ENCODE results near the gene STX16. TPM values are rescaled to one million over a fixed set of nuclear protein-coding genes. Genes with fewer than 3 reads are reported as not detected.

STX16 gene
- total RNA-seq, 1 donor, result 34.1 TPM

DNA sequence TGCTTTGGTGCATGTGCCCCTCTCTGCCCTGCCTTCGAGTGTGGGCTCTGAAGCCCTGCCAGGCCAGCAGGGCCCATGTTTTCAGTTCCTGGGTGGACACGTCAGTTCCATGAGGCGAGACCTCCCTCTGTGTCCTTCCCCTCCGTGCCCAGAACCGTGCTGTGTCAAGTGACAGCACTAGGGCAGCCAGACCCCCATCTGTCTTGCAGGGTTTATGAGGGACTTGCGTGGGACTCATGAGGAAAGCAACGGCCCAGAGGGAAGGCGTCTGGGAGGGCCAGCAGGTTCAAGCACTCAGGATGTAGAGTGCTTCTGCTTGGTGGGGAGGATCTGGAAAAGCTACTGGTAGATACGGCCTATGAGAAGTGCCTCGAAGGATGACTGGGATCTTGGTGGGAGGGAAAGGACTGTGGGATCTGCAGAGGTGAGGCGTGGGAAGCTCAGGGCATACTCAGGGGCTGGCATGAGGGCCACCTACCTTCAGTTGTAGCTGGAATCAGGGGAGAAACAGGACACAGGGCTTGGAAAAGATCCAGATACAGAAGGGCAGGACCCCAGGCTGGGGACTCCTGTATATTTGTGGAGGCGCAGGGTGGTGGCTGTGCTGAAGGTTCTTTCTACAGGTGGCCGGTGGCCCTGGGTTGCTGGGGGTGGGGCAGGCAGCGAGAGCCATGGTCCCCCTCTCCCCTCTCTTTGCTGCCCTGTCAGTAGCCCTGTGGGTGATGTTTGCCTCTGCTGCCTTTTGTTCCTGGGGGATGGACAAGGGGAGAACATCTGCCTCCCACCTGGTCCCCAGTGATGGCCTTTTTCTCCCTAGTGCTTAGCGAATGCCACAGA is 47.0 kb downstream of the STX16 start:
- H3K4me3 ChIP-seq (ENCODE audit: low read depth, low read length), result no peak overlapping the region
- no peak for DNase-seq (ENCODE audit: low read depth)
- TF ChIP-seq, protein P1, sequence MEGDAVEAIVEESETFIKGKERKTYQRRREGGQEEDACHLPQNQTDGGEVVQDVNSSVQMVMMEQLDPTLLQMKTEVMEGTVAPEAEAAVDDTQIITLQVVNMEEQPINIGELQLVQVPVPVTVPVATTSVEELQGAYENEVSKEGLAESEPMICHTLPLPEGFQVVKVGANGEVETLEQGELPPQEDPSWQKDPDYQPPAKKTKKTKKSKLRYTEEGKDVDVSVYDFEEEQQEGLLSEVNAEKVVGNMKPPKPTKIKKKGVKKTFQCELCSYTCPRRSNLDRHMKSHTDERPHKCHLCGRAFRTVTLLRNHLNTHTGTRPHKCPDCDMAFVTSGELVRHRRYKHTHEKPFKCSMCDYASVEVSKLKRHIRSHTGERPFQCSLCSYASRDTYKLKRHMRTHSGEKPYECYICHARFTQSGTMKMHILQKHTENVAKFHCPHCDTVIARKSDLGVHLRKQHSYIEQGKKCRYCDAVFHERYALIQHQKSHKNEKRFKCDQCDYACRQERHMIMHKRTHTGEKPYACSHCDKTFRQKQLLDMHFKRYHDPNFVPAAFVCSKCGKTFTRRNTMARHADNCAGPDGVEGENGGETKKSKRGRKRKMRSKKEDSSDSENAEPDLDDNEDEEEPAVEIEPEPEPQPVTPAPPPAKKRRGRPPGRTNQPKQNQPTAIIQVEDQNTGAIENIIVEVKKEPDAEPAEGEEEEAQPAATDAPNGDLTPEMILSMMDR (IDR thresholded peaks at IDR 0.05; ENCODE audit: insufficient read depth, low read depth, low read length), result no peak

DNA sequence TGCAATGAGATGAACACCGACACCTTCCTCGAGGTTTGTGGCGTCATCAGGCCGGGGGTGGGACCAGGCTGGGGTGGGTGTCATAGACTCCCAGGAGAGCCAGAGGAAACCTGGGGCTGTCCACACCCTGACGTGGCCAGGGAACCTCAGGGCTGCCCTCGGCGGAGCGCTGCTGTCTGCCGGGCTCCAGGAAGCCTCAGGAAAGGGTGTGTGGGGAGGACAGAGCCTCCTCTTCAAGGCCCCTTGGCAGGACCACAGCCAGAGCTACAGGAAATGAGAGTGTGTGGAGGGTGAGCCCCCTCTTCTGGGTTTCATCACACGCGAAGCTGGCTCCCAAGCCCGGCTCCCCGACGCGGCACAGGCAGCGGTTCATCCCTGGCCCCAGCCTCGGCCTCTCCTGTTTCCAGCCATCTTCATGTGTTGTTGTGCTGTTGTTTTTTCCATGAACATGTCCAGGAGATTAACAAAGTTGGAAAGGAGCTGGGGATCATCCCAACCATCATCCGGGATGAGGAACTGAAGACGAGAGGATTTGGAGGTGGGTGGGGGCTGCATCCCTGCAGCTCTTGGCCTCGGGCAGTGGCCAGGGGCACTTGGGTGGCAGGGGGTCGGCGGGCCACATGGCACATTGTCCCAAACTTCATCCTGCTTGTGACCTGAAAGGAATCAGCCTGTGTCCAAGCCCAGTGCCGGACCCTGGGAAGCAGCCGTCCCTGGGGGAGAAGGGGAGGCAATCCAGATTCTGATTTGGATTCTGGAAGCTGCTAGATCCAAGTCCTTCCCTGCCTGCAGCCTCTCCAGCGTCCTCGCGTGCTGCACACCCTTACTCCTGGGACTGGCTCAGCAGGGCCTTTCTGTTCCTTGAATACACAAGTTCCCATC is 47.9 kb downstream of the STX16 start:
- TF ChIP-seq, protein P1 (IDR thresholded peaks at IDR 0.05; ENCODE audit: insufficient read depth, low read depth, low read length), result no peak
- DNase-seq (ENCODE audit: low read depth), result no peak
- no peak overlapping the region for H3K4me3 ChIP-seq (ENCODE audit: low read depth, low read length)

DNA sequence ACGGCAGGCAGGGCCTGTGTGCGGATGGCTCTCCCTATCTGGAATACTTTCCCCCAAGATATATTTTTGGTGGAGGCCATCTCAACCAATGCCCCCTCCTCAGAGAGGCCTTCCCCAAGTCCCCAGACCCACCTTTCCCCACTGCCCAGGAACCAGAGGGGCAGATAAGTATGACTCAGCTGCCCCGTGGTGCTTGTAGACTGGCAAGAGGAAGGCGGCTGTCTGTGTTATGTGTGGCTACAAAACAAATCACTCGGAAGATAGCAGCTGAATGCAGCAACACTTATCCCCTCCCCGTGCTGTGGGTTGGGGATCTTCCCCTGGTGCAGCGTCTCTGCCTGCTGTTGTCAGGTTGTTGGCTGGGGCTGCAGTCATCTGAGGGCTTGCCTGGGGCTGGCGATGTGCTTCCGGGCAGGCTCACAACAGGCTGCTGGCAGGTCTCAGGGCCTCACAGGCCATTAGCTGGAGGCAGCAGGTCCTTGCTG is 48.6 kb downstream of the STX16 start:
- TF ChIP-seq, protein P1 (IDR thresholded peaks at IDR 0.05; ENCODE audit: insufficient read depth, low read depth, low read length), result no peak
- no peak for DNase-seq (ENCODE audit: low read depth)
- no peak overlapping the region for H3K4me3 ChIP-seq (ENCODE audit: low read depth, low read length)

DNA sequence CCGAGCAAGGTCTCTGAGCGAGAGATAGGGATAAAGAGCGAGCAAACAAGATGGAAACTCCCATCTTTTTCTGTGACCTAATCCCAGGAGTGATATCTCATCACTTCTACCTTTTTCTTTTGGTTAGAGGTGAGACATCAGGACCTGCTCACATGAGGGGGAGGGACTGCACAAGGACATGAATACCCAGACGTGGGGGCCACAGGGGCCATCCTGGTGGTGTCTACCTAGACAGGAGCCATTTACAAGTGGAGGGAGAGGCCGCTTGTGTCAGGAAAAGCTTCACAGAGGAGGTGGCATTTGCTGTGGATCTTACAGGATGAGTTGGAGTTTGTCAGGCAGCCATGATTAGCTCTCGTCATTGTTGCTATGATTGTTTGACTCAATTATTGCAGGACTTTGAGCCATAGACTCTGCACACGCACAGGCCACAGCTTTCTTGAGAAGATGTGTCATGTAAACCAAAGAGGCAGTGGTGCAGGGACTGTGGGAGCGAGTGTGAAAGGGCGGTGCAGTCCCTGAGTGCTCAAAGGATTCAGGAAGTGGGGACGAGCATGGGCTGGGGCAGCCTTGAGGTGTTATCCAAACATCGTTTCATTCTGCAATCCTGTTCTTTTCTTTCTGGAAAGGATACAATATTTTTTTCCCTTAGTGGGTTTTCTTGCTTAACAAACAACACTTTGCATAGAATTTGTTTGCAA is 49.2 kb downstream of the STX16 start:
- H3K4me3 ChIP-seq (ENCODE audit: low read depth, low read length), result no peak overlapping the region
- no peak for DNase-seq (ENCODE audit: low read depth)
- TF ChIP-seq, protein P1 (IDR thresholded peaks at IDR 0.05; ENCODE audit: insufficient read depth, low read depth, low read length), result no peak

DNA sequence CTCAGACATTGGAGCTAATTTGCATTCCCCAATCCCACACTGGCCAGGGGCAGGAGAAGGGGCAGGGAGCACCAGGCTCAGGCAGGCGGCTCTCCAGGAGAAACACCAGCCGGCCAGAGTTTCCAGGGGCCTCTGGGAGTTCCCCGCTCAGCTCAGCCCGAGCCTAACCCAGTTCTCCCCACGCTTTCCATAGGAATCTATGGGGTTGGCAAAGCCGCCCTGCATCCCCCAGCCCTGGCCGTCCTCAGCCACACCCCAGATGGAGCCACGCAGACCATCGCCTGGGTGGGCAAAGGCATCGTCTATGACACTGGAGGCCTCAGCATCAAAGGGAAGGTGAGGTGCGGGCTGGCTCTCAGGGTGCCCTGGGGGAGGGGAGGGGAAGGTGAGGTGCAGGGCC is 49.7 kb downstream of the STX16 start:
- TF ChIP-seq, protein P1 (IDR thresholded peaks at IDR 0.05; ENCODE audit: insufficient read depth, low read depth, low read length), result no peak

DNA sequence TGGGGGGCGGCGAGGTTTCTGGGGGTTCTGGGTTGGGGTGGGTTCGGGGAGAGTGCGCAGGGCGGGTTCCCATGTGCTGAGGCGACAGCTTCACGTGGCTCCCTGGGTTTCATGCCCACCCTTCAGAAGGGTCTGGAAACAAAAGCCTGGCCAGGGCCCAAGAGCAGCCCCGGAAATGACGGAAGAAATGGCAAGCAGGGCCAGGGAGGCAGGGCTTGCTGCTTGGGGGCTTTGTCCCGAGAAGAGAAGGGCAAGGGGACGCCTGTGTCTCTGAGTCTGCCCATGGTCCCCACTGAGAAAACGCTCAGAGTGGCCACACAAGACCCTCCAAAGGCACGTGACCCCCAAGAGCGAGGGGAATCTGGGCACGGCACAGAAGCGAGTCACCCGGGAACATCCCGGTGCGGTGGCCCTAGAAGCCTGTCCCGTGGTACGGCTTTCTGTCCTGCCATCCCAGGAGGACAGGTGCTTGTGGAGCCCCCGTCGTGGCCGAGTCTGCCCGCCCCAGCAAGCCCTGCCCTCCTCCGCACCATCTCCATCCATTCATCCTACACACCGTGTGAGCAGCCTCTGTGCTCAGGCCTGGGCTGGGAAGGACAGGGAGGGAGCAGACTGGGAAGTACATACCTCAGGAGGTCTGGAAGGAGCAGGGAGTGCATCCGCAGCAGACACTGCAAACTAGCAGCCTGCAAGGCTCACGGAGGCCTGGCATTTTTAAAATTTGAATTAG is 50.5 kb downstream of the STX16 start:
- H3K4me3 ChIP-seq (ENCODE audit: low read depth, low read length), result no peak overlapping the region
- TF ChIP-seq, protein P1 (IDR thresholded peaks at IDR 0.05; ENCODE audit: insufficient read depth, low read depth, low read length), result no peak
- DNase-seq (ENCODE audit: low read depth), result no peak

More for the DNA sequence above, 49.7 kb downstream of the STX16 start:
- no peak for DNase-seq (ENCODE audit: low read depth)
- no peak overlapping the region for H3K4me3 ChIP-seq (ENCODE audit: low read depth, low read length)
